GM19395 (cell line): ENCODE data around the gene IGSF11.
"Not testable (repeated sequence)": the region's sequence is repeated elsewhere in the genome, so short reads cannot be mapped to it uniquely, and the experiment has no call there.

ENCODE experiments used
- ATAC-seq: cut with Tn5 transposase; IDR thresholded peaks from one replicate; pipeline ENCODE4 v1.9.1; 2021; ENCODE audit warnings: mild to moderate bottlenecking, moderate library complexity; ENCODE audit not compliant: unreplicated experiment

Gene IGSF11

GRCh38 chr3:119034256-119035013, at the start of gene IGSF11:
Gene IGSF11, minus strand, starts transcription at chr3:119034846. Its CDS starts 264 bp downstream, at chr3:119034582.
- peak; percentile 90 for ATAC-seq

GRCh38 chr3:119080364-119080763, 45.7 kb upstream of the IGSF11 start:
- no peak for ATAC-seq

GRCh38 chr3:119073258-119074001, 38.8 kb upstream of the IGSF11 start:
- ATAC-seq, result no peak

- ATAC-seq, result not testable (repeated sequence)
Observed at GRCh38 chr3:119072451-119072850, 37.8 kb upstream of the IGSF11 start.

GRCh38 chr3:119069725-119070124, 35.1 kb upstream of the IGSF11 start:
- ATAC-seq, result no peak

- no peak for ATAC-seq
Observed at GRCh38 chr3:119063471-119063870, 28.8 kb upstream of the IGSF11 start.

- ATAC-seq, result no peak
Observed at GRCh38 chr3:119062892-119063291, 28.2 kb upstream of the IGSF11 start.

- ATAC-seq, result no peak
Observed at GRCh38 chr3:119044593-119044992, 9.9 kb upstream of the IGSF11 start.

- ATAC-seq, result no peak
Observed at GRCh38 chr3:119042162-119042561, 7.5 kb upstream of the IGSF11 start.

GRCh38 chr3:119035014-119035346, 334 bp upstream of the IGSF11 start:
- ATAC-seq, result no peak

- ATAC-seq, result no peak
Observed at GRCh38 chr3:119033393-119034255, 1.0 kb downstream of the IGSF11 start.

- no peak for ATAC-seq
Observed at GRCh38 chr3:119025171-119025795, 9.4 kb downstream of the IGSF11 start.

- ATAC-seq, result no peak
Observed at GRCh38 chr3:119019767-119020518, 14.7 kb downstream of the IGSF11 start.

- ATAC-seq, result no peak
Observed at GRCh38 chr3:119018690-119019463, 15.8 kb downstream of the IGSF11 start.

- no peak for ATAC-seq
Observed at GRCh38 chr3:119015942-119016341, 18.7 kb downstream of the IGSF11 start.

- no peak for ATAC-seq
Observed at GRCh38 chr3:119013951-119014350, 20.7 kb downstream of the IGSF11 start.

GRCh38 chr3:119011528-119011927, 23.1 kb downstream of the IGSF11 start:
- no peak for ATAC-seq

- ATAC-seq, result no peak
Observed at GRCh38 chr3:118997190-118997589, 37.5 kb downstream of the IGSF11 start.

GRCh38 chr3:118991775-118992174, 42.9 kb downstream of the IGSF11 start:
- no peak for ATAC-seq
